T-helper 1 cell (primary cell): ENCODE measurements around the gene PELI2.

Experiments
- DNase-seq, 5 donors: peaks; one replicate each; pipeline ENCODE4 v3.0.0-alpha.2; 2012 to 2020
- total RNA-seq, 4 donors: gene quantifications; one replicate each; lab custom pipeline; 2026; lab: John Stamatoyannopoulos, UW

PELI2 gene
- 19.0 to 34.9 (median 20.6) reads per million in 4 donors for total RNA-seq

GRCh38 chr14:56117765-56118610, at the start of gene PELI2:
TSS of gene PELI2 (plus strand) at chr14:56118411. CDS start at chr14:56118661, 250 bp downstream.
- DNase-seq = peak; percentile 77 to 86 (median 78)

- DNase-seq = no peak
Measured at GRCh38 chr14:56073799-56074198, 44.4 kb upstream of the PELI2 start.

GRCh38 chr14:56075301-56075700, 42.9 kb upstream of the PELI2 start:
- no peak for DNase-seq

GRCh38 chr14:56081139-56081538, 37.1 kb upstream of the PELI2 start:
- no peak for DNase-seq

- DNase-seq = no peak
Measured at GRCh38 chr14:56082880-56083279, 35.3 kb upstream of the PELI2 start.

- DNase-seq = no peak
Measured at GRCh38 chr14:56085471-56085870, 32.7 kb upstream of the PELI2 start.

GRCh38 chr14:56087671-56088471, 30.3 kb upstream of the PELI2 start:
- no peak for DNase-seq

GRCh38 chr14:56088941-56089340, 29.3 kb upstream of the PELI2 start:
- no peak for DNase-seq

GRCh38 chr14:56092763-56093162, 25.4 kb upstream of the PELI2 start:
- no peak for DNase-seq

GRCh38 chr14:56094076-56094475, 24.1 kb upstream of the PELI2 start:
- DNase-seq = no peak

- no peak for DNase-seq
Measured at GRCh38 chr14:56098021-56098420, 20.2 kb upstream of the PELI2 start.

- no peak for DNase-seq
Measured at GRCh38 chr14:56099081-56099797, 19.0 kb upstream of the PELI2 start.

- DNase-seq = no peak
Measured at GRCh38 chr14:56100556-56100955, 17.7 kb upstream of the PELI2 start.

GRCh38 chr14:56102941-56103340, 15.3 kb upstream of the PELI2 start:
- DNase-seq = no peak

- DNase-seq = no peak
Measured at GRCh38 chr14:56107615-56108014, 10.6 kb upstream of the PELI2 start.

GRCh38 chr14:56108057-56108456, 10.2 kb upstream of the PELI2 start:
- no peak for DNase-seq

- no peak for DNase-seq
Measured at GRCh38 chr14:56112781-56113180, 5.4 kb upstream of the PELI2 start.

- no peak for DNase-seq
Measured at GRCh38 chr14:56115334-56115870, 2.8 kb upstream of the PELI2 start.

GRCh38 chr14:56115976-56116893, 2.0 kb upstream of the PELI2 start:
- DNase-seq = no peak

GRCh38 chr14:56118611-56119181, 485 bp downstream of the PELI2 start:
- peak in 3 of 5 donors; percentile 18 to 25 (median 22) for DNase-seq
